Measurements from ENCODE around the gene TIMMDC1.

The TIMMDC1 gene, protein sequence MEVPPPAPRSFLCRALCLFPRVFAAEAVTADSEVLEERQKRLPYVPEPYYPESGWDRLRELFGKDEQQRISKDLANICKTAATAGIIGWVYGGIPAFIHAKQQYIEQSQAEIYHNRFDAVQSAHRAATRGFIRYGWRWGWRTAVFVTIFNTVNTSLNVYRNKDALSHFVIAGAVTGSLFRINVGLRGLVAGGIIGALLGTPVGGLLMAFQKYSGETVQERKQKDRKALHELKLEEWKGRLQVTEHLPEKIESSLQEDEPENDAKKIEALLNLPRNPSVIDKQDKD

GRCh38 chr3:119498186-119499011 is at the start of gene TIMMDC1:
TIMMDC1 (plus strand) TSS chr3:119498547; CDS start chr3:119498734, 187 bp downstream.
- peak; percentile 97 for DNase-seq (ENCODE audit: low read depth)

DNA sequence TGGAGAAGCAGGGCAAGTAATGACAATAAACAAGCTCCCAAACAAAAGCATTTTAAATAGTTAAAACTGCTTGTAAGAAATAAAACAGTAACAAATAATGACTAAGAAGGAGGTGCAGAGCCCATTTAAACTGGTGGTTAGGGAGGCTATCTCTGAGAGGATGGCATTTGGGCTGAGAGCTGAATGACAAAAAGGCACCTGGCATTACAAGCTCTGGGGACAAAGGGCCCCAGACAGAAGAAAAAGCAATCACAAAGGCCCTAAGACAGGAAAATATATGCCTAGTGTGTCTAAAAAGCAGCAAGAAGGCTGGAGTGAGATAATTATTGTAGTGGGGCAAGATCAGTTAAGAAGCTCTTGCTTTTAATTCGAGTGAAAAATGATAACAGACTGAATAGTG is 44.5 kb upstream of the TIMMDC1 start:
- DNase-seq (ENCODE audit: low read depth), result no peak

GRCh38 chr3:119456469-119456868 is 41.9 kb upstream of the TIMMDC1 start:
- DNase-seq (ENCODE audit: low read depth), result no peak

DNA sequence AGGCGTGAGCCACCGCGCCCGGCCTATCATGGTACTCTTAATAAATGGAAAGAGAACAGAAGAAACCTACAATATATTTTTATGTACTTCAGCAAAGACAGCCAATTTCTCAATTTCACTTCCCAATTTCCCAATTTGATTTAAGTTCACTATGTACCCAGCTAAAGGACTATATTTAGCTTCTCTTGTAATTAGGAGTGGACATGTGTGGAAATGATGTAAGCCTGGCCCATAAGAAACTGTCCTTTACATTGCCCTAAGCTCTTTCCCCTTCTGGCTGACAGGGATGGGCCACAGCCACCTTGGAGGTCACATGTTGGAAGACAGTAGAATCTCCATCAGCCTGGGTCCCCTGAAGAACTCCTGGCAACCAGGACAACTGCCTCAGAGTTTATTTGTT is 41.1 kb upstream of the TIMMDC1 start:
- no peak for DNase-seq (ENCODE audit: low read depth)

- peak; percentile 99 for DNase-seq (ENCODE audit: low read depth)
Observed at GRCh38 chr3:119463171-119464169, 34.9 kb upstream of the TIMMDC1 start, which contains the start of gene TMEM39A. TMEM39A (minus strand) TSS chr3:119463615; CDS start chr3:119462074, 1,541 bp downstream.

- no peak for DNase-seq (ENCODE audit: low read depth)
Observed at GRCh38 chr3:119468041-119468440, 30.3 kb upstream of the TIMMDC1 start.

DNA sequence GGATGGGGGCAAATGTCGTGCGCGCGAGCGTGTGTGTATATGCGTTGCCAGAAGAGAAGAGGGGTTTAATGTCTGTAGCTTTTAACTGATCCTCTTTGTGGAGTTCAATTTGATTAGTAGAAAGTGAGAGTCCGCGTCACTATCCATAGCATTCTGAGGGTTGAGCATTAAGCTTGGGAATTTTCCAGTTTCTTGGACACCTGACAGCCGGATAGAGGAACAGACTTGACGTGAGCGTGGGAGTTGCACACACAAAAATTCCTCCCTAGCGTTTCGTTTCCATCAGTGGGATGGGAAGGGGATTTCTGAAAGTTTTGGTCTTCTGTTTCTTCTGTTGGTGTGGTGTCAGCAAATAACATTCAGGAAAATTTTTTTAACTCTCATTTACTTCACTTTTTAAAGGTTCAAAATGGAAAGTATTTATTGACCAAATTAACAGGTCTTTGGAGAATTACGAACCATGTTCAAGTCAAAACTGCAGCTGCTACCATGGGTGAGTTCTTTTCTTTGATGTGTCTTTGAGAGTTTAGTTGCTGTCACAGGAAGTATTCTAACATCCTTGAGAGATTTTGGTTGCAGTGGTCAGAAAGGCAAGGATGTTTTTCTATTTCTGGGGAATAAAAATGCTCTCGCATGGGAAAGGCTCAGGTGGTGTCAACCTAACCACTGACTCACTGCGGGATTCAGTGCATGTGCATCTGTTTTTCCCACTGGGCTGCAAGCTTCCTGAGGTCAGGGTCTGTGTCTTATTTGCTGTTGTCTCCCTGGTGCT is 28.7 kb upstream of the TIMMDC1 start:
- no peak for DNase-seq (ENCODE audit: low read depth)

DNA sequence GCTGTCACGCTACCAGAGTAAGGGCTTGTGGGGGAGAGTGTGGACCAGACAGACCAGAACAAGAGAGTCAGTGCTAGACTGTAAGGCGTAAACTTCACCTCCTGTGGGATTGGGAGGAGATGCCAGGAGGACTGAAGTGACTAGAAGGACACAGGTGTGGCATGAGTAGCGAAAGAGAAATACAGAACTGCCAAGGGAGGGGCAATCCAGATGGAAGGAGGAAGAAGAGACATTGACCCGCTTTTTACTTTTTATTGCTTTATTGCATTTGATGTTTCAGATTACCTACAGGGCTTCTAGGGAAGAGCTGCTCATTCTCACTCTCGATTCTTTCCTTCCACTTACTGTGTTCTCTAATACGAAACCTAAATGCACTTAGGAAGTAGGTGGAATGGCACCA is 27.5 kb upstream of the TIMMDC1 start:
- no peak for DNase-seq (ENCODE audit: low read depth)

DNA sequence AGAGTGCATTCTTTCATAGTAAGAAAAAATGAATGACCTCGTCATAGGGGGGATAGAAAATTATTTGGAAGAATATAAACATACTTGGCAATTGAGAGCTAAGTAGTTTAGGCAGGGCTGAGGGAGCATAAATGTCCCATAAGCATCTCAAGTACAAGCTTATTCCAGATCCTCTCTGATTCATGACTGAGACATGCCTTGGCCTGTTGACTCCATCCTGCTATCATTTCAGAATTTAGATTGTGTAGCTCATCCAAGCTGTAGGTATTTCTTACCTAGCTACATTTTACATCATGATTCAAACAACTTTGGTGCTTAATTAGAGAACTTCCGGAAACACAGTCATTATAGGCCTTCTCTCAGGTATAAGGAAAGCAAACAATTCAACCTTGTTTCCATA is 17.3 kb upstream of the TIMMDC1 start:
- DNase-seq (ENCODE audit: low read depth), result no peak

GRCh38 chr3:119483101-119483500 is 15.2 kb upstream of the TIMMDC1 start:
- no peak for DNase-seq (ENCODE audit: low read depth)

GRCh38 chr3:119485563-119485962 is 12.8 kb upstream of the TIMMDC1 start:
- DNase-seq (ENCODE audit: low read depth), result no peak

DNA sequence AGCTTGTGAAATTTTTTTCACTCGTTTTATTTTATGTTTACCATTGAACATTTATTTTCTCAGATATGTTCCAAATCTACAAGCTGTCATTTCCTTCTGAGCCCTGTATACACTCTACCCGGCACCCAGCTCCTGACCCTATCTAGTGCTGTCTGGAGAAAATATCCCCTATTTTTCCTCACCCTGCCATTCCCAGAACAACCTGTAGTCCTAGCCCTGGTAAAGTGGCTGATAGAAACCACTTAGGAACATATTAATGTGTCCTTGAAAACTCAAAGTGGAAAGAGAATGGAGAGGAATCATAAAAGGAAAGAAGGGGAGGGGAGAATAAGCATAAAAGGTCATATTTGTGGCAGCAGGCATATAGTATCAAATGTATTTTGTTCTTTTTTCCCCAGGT is 8.2 kb upstream of the TIMMDC1 start:
- no peak for DNase-seq (ENCODE audit: low read depth)

DNA sequence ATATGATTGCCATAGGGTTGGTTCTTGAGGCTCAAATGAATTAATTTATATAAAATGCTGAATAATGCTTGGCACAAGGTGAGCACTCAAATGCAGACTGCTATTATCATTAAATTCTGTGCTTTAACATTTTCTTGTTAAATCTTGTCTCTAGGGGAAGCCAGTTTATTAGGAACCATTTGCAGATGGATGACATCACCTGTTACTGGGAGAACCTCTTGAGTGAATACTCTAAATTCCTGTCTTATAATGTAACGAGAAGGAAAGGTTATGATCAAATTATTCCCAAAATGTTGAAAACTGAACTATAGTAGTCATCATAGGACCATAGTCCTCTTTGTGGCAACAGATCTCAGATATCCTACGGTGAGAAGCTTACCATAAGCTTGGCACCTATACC is 6.2 kb upstream of the TIMMDC1 start:
- DNase-seq (ENCODE audit: low read depth), result no peak

GRCh38 chr3:119492810-119493209 is 5.5 kb upstream of the TIMMDC1 start:
- DNase-seq (ENCODE audit: low read depth), result no peak

DNA sequence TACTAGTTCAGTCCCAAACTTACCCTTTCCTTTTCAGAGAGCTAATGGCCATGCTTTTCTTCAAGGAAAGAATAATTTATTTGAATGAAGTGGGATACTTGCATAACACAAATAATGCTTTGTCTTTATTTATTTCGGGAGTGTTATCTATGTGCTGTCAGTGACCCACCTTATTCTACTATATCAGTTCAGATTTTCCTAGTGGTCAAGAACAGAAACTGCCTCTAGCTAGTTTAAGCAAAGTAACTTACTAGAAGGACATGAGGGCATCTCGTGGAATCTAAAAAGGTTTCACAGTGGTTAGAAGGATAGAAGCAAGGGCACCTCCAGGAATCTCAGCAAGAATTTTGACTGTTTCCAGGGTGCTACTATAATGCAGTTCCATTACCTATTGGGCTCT is 3.8 kb upstream of the TIMMDC1 start:
- no peak for DNase-seq (ENCODE audit: low read depth)

- DNase-seq (ENCODE audit: low read depth), result no peak
Observed at GRCh38 chr3:119497820-119498185, 544 bp upstream of the TIMMDC1 start.

GRCh38 chr3:119500265-119500664 is 1.9 kb downstream of the TIMMDC1 start:
- DNase-seq (ENCODE audit: low read depth), result no peak

DNA sequence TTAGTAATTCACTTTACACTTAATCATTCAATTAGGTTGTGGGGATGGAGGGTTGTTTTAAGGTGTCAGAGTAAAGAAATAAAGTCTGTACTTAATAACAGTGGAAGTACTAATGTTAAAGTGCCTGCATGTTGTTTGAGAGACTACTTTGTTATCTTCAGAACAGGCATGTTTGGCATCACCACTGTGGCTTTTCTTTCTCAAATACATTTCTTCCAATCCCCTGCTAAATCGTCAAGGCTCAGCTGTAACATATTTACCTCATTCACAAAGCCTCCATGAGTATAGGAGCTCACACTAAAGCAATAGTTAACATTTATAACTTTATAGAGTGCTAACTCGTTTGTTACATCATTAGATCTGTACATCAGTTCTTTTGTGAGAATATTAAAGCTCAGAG is 2.6 kb downstream of the TIMMDC1 start:
- no peak for DNase-seq (ENCODE audit: low read depth)

GRCh38 chr3:119506631-119507030 is 8.3 kb downstream of the TIMMDC1 start:
- DNase-seq (ENCODE audit: low read depth), result no peak

GRCh38 chr3:119507404-119507803 is 9.1 kb downstream of the TIMMDC1 start:
- DNase-seq (ENCODE audit: low read depth), result no peak

GRCh38 chr3:119508172-119508845 is 10.0 kb downstream of the TIMMDC1 start:
- DNase-seq (ENCODE audit: low read depth), result no peak

Measured in stimulated activated CD8-positive, alpha-beta memory T cell treated with anti-CD3 and anti-CD28 coated beads, Interleukin-12 subunit alpha, Interleukin-12 subunit beta, amount 100 ng/mL, for 1 hour (primary cell).